Activated CD4-positive, alpha-beta T cell treated with anti-CD3 and anti-CD28 coated beads, Interleukin-2, amount 50 U/mL, for 24 hours (primary cell): ENCODE measurements around the gene BTNL2.
"Not testable (repeated sequence)": the region's sequence is repeated elsewhere in the genome, so short reads cannot be mapped to it uniquely, and the experiment has no call there.

ENCODE experiments used
- DNase-seq, 2 donors: peaks; one replicate each; pipeline ENCODE4 v3.0.0-alpha.2; 2020; ENCODE audit warnings: low read depth in 1 of 2, low spot score in 1 of 2

Gene BTNL2, protein sequence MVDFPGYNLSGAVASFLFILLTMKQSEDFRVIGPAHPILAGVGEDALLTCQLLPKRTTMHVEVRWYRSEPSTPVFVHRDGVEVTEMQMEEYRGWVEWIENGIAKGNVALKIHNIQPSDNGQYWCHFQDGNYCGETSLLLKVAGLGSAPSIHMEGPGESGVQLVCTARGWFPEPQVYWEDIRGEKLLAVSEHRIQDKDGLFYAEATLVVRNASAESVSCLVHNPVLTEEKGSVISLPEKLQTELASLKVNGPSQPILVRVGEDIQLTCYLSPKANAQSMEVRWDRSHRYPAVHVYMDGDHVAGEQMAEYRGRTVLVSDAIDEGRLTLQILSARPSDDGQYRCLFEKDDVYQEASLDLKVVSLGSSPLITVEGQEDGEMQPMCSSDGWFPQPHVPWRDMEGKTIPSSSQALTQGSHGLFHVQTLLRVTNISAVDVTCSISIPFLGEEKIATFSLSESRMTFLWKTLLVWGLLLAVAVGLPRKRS

GRCh38 chr6:32406857-32407256 lies at the start of gene BTNL2:
Gene BTNL2 (minus strand): TSS chr6:32407181. CDS start chr6:32407123, 58 bp downstream.
- DNase-seq: no peak

- no peak for DNase-seq
Measured at GRCh38 chr6:32449088-32449736, 42.2 kb upstream of the BTNL2 start.

GRCh38 chr6:32447932-32448331 lies 41.0 kb upstream of the BTNL2 start:
- DNase-seq: no peak

DNA sequence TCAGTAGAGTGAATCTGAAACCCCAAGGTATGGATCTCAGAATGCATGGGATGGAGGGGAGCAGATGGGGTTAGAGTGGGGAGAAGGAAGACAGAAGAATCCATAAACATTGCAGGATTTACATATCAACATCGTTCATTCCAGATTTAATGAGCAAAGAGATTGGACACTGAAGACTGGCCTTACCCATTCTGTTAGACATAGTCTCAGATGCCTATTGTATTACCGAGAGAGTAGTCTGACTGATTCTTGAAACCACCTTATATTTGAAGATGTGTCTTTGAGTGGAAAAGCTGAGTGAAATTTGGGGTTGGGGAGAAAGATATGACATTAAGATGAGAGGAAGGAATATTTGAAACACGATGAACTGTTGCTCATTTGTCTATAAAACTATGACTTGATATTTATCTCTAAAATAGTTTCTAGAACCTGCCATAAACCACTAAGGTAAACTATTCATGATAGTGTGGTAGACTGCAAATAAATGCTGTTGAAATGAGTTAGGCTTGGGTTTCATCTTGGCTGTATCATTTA lies 38.4 kb upstream of the BTNL2 start:
- no peak for DNase-seq

DNA sequence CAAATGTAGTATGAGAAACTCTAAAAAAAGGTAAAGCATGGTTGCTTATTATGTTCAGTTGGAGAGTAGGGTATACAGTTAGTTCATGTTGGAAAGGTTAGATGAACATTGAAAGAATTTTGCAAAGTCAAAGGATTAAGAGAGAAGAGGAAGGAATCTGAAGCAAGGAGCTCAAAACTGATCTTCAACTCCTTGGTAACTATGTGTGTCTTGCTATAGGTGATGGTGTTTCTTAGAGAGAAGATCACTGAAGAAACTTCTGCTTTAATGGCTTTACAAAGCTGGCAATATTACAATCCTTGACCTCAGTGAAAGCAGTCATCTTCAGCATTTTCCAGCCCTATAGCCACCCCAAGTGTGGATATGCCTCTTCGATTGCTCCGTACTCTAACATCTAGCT lies 37.5 kb upstream of the BTNL2 start:
- no peak for DNase-seq

GRCh38 chr6:32442977-32443552 lies 36.1 kb upstream of the BTNL2 start:
- DNase-seq: no peak

GRCh38 chr6:32442243-32442667 lies 35.3 kb upstream of the BTNL2 start:
- DNase-seq: no peak

DNA sequence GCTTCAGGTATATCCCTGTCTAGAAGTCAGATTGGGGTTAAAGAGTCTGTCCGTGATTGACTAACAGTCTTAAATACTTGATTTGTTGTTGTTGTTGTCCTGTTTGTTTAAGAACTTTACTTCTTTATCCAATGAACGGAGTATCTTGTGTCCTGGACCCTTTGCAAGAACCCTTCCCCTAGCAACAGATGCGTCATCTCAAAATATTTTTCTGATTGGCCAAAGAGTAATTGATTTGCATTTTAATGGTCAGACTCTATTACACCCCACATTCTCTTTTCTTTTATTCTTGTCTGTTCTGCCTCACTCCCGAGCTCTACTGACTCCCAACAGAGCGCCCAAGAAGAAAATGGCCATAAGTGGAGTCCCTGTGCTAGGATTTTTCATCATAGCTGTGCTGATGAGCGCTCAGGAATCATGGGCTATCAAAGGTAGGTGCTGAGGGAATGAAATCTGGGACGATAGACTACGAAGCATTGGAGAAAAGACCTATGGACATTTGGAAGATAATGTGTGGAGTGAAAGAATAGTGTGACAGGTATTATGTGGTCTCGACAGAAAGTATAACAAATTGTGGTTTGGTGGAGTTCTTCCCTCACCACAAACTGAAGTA lies 32.7 kb upstream of the BTNL2 start, which contains the start of gene HLA-DRA:
Gene HLA-DRA, plus strand, starts transcription at position 286 of the 613 bp plus-strand sequence. Its CDS starts 64 bp downstream, at position 350.
- peak in 1 of 2 donors; percentile 65 for DNase-seq

- no peak for DNase-seq
Measured at GRCh38 chr6:32439139-32439538, 32.2 kb upstream of the BTNL2 start.

- no peak for DNase-seq
Measured at GRCh38 chr6:32436995-32437836, 30.2 kb upstream of the BTNL2 start.

- no peak for DNase-seq
Measured at GRCh38 chr6:32436186-32436585, 29.2 kb upstream of the BTNL2 start.

GRCh38 chr6:32433950-32434349 lies 27.0 kb upstream of the BTNL2 start:
- not testable (repeated sequence) for DNase-seq

- no peak for DNase-seq
Measured at GRCh38 chr6:32432050-32432450, 25.1 kb upstream of the BTNL2 start.

- DNase-seq: no peak
Measured at GRCh38 chr6:32431142-32431541, 24.2 kb upstream of the BTNL2 start.

GRCh38 chr6:32430179-32430578 lies 23.2 kb upstream of the BTNL2 start:
- no peak for DNase-seq

DNA sequence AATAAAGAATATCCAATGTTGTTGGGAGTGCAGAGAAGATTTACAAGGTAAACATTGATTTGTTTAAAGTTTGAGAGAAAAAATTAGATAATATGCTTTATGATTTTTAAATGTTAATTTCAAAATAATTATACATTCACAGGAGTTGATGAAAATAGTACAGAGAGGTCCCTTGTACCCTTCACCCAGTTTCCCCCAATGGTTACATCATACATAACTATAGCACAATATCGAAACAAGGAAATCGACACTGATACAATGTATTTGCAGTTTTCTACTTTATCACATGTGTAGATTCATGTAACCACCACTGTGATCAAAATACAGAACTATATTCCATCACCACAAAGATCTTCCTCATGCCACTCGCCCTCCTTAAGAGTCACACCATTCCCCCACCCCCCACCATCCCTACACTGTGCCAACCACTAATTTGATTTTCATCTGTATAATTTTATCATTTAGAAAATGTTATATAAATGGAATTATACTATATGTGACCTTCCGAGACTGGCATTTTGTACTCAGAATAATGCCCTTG lies 21.0 kb upstream of the BTNL2 start:
- no peak for DNase-seq

DNA sequence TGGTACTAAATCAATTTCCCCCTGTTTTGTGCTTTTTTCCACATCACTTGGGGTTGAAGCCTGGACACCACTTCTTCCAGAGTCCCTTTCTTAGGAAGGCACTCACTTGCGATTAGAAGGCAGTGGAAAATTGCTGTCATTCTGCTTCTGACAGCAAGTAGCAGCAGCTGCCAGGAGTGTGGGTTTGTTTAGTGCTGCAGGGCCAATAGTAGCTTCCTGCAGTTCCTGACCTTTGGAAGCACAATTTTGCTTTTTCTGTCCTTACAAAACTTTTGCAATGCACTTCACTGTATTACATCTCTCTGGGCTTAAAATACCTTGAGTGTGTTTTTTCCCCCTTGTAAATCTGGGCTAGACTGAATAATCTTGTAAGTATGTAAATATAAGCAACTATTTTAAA lies 20.2 kb upstream of the BTNL2 start:
- no peak for DNase-seq

GRCh38 chr6:32426338-32426737 lies 19.4 kb upstream of the BTNL2 start:
- DNase-seq: no peak

GRCh38 chr6:32424589-32425300 lies 17.8 kb upstream of the BTNL2 start:
- DNase-seq: no peak
